GM19328 (cell line): ENCODE results near the gene SEZ6.
A peak's percentile ranks its signal among the peaks of the same experiment; 100 is the strongest.

Experiments used
- ATAC-seq: cut with Tn5 transposase; IDR thresholded peaks from one replicate; pipeline ENCODE4 v1.9.1; 2021; ENCODE audit warnings: mild to moderate bottlenecking, moderate library complexity; ENCODE audit not compliant: unreplicated experiment

The SEZ6 gene

GRCh38 chr17:28956861-28957260 is 49.0 kb downstream of the SEZ6 start:
- ATAC-seq, result no peak

GRCh38 chr17:28956112-28956511 is 49.7 kb downstream of the SEZ6 start:
- no peak for ATAC-seq

GRCh38 chr17:28955408-28955807 is 50.4 kb downstream of the SEZ6 start:
- no peak for ATAC-seq

GRCh38 chr17:28954886-28955285 is 50.9 kb downstream of the SEZ6 start:
- no peak for ATAC-seq

- no peak for ATAC-seq
Observed at GRCh38 chr17:28953444-28954118, 52.3 kb downstream of the SEZ6 start.

GRCh38 chr17:28951991-28952975 is 53.5 kb downstream of the SEZ6 start:
- ATAC-seq, result peak; percentile 56

GRCh38 chr17:28951428-28951990 is 54.3 kb downstream of the SEZ6 start, which contains the start of gene PHF12:
PHF12 (minus strand) TSS chr17:28951518; CDS start chr17:28950960, 558 bp downstream.
- ATAC-seq, result peak; percentile 53

- ATAC-seq, result no peak
Observed at GRCh38 chr17:28950752-28951427, 54.9 kb downstream of the SEZ6 start.

- no peak for ATAC-seq
Observed at GRCh38 chr17:28950017-28950751, 55.6 kb downstream of the SEZ6 start.

- ATAC-seq, result no peak
Observed at GRCh38 chr17:28949185-28950016, 56.4 kb downstream of the SEZ6 start.

GRCh38 chr17:28948873-28949184 is 57.0 kb downstream of the SEZ6 start:
- ATAC-seq, result no peak

GRCh38 chr17:28948342-28948741 is 57.5 kb downstream of the SEZ6 start:
- ATAC-seq, result no peak

- ATAC-seq, result no peak
Observed at GRCh38 chr17:28947639-28948038, 58.2 kb downstream of the SEZ6 start.

- no peak for ATAC-seq
Observed at GRCh38 chr17:28946239-28946638, 59.6 kb downstream of the SEZ6 start.

GRCh38 chr17:28944862-28945741 is 60.7 kb downstream of the SEZ6 start:
- no peak for ATAC-seq

GRCh38 chr17:28944343-28944742 is 61.5 kb downstream of the SEZ6 start:
- no peak for ATAC-seq

- ATAC-seq, result no peak
Observed at GRCh38 chr17:28942925-28943324, 62.9 kb downstream of the SEZ6 start.

- no peak for ATAC-seq
Observed at GRCh38 chr17:28941251-28941650, 64.6 kb downstream of the SEZ6 start.

GRCh38 chr17:28940675-28941074 is 65.2 kb downstream of the SEZ6 start:
- no peak for ATAC-seq
